ENCODE data around the gene NDST4.

DNA sequence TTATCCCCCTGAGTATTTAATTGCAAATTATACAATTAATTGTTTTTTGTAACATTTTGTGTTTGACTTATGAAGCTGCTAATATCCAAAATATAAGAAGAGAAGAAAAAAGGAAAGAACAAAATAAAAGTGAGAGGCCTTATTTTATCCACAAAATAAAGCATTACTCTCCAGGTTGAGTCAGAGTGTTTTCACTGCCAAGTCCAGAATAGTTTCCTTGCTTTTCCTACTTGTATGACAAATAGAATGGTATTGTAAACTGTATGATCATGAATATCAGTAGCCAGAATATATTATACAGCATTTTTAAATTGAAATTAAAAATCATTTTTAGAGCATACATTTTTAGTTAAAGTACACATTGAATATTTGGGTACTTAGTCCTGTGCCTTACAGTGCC is 237.8 kb downstream of the NDST4 start:
- no peak for TF ChIP-seq YY1 (IDR thresholded peaks at IDR 0.05; ENCODE audit: low read depth)
- TF ChIP-seq CREB1 (IDR thresholded peaks at IDR 0.05; ENCODE audit: low read depth): no peak
- no peak for TF ChIP-seq NFIC (IDR thresholded peaks at IDR 0.05)
- no peak for TF ChIP-seq EP300 (IDR thresholded peaks at IDR 0.05; ENCODE audit: borderline replicate concordance)
- TF ChIP-seq, protein P1, sequence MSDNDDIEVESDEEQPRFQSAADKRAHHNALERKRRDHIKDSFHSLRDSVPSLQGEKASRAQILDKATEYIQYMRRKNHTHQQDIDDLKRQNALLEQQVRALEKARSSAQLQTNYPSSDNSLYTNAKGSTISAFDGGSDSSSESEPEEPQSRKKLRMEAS (IDR thresholded peaks at IDR 0.05): no peak
- TF ChIP-seq, protein P2, sequence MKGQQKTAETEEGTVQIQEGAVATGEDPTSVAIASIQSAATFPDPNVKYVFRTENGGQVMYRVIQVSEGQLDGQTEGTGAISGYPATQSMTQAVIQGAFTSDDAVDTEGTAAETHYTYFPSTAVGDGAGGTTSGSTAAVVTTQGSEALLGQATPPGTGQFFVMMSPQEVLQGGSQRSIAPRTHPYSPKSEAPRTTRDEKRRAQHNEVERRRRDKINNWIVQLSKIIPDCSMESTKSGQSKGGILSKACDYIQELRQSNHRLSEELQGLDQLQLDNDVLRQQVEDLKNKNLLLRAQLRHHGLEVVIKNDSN (IDR thresholded peaks at IDR 0.05): no peak
- no peak for TF ChIP-seq RAD21 (IDR thresholded peaks at IDR 0.05; ENCODE audit: low read depth)
- TF ChIP-seq, protein P3, sequence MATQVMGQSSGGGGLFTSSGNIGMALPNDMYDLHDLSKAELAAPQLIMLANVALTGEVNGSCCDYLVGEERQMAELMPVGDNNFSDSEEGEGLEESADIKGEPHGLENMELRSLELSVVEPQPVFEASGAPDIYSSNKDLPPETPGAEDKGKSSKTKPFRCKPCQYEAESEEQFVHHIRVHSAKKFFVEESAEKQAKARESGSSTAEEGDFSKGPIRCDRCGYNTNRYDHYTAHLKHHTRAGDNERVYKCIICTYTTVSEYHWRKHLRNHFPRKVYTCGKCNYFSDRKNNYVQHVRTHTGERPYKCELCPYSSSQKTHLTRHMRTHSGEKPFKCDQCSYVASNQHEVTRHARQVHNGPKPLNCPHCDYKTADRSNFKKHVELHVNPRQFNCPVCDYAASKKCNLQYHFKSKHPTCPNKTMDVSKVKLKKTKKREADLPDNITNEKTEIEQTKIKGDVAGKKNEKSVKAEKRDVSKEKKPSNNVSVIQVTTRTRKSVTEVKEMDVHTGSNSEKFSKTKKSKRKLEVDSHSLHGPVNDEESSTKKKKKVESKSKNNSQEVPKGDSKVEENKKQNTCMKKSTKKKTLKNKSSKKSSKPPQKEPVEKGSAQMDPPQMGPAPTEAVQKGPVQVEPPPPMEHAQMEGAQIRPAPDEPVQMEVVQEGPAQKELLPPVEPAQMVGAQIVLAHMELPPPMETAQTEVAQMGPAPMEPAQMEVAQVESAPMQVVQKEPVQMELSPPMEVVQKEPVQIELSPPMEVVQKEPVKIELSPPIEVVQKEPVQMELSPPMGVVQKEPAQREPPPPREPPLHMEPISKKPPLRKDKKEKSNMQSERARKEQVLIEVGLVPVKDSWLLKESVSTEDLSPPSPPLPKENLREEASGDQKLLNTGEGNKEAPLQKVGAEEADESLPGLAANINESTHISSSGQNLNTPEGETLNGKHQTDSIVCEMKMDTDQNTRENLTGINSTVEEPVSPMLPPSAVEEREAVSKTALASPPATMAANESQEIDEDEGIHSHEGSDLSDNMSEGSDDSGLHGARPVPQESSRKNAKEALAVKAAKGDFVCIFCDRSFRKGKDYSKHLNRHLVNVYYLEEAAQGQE (IDR thresholded peaks at IDR 0.05; ENCODE audit: low read depth): no peak
- no peak for TF ChIP-seq TAF1 (IDR thresholded peaks at IDR 0.05; ENCODE audit: low read depth)
- TF ChIP-seq TEAD4 (IDR thresholded peaks at IDR 0.05): no peak

Measured in Ishikawa (cell line).